ENCODE measurements around the gene DOCK4.

GRCh38 chr7:112157072-112157471, 49.1 kb downstream of the DOCK4 start:
- TF ChIP-seq CTCF (IDR thresholded peaks at IDR 0.05): no peak
- TF ChIP-seq ZFX (IDR thresholded peaks at IDR 0.05; ENCODE audit: borderline replicate concordance): no peak

Data from 22Rv1 (cell line).